HepG2 (cell line): ENCODE measurements around the gene TMEM220. TPM values are rescaled to one million over a fixed set of nuclear protein-coding genes. Genes with fewer than 3 reads are reported as not detected.

ENCODE experiments used
- ATAC-seq: fragments of 200-7000 bp; cut with Tn5 transposase; 3 replicates; pipeline ENCODE4 v1.9.1; 2020; ENCODE audit warnings: mild to moderate bottlenecking, moderate library complexity
- BruUV-seq: library from RNA; stranded (reverse); fragments of 400-500 nt; replicated peaks from 2 replicates; lab custom pipeline; 2021; lab: Mats Ljungman, UMichigan
- CTCF ChIA-PET: fragments of 300-600 bp; formaldehyde crosslinking; extraction: SDS; loops from one replicate; lab custom pipeline; 2021; ENCODE audit warnings: low total read pairs, inconsistent platforms, low intra/inter-chr PET ratio; lab: Yijun Ruan, JAX
- POLR2A ChIA-PET: fragments of 350-600 bp; sonication (Branson Sonifier 250); formaldehyde crosslinking; loops from one replicate; lab custom pipeline; 2020; ENCODE audit warnings: antibody characterized with exemption, inconsistent platforms; lab: Yijun Ruan, JAX
- DNase-seq: peaks from one replicate; pipeline ENCODE4 v3.0.0-alpha.2; 2015; ENCODE audit warnings: low spot score
- FAIRE-seq: peaks from 3 replicates; lab custom pipeline; 2011; peaks lifted over from hg19 to GRCh38; lab: Jason Lieb, UNC
- H2AFZ ChIP-seq: one replicate; pipeline ENCODE4 v1.6.1; 2011; ENCODE audit warnings: low read length, inconsistent platforms
- H3K27ac ChIP-seq: fragments of 300-600 bp; 3 replicates; pipeline ENCODE4 v1.8.0; 2011; ENCODE audit warnings: mixed run types, mild to moderate bottlenecking, mixed read lengths, low read length, inconsistent platforms; ENCODE audit not compliant: insufficient read depth; ENCODE audit errors: extremely low read length
- H3K27me3 ChIP-seq, 2 experiments: fragments of 200-600 bp in 1 of 2; 2 replicates in 1 of 2; 3 replicates in 1 of 2; pipeline versions ENCODE4 v1.6.0 to v1.8.0; 2011; ENCODE audit warnings: low read length in 2 of 2, mild to moderate bottlenecking in 2 of 2, moderate library complexity in 2 of 2, inconsistent platforms in 1 of 2; ENCODE audit not compliant: insufficient read depth in 2 of 2, control insufficient read depth in 1 of 2
- H3K36me3 ChIP-seq, 2 experiments: fragments of 200-600 bp in 1 of 2; replicated peaks in 1 of 2; 2 replicates in 1 of 2; 3 replicates in 1 of 2; pipeline versions ENCODE4 v1.5.1 to v1.8.0; 2011; ENCODE audit warnings: low read length in 2 of 2, inconsistent platforms in 1 of 2; ENCODE audit not compliant: insufficient read depth in 2 of 2, control insufficient read depth in 1 of 2
- H3K4me1 ChIP-seq: 2 replicates; pipeline ENCODE4 v1.5.1; 2012; ENCODE audit warnings: low read length, inconsistent platforms; ENCODE audit not compliant: insufficient read depth
- H3K4me2 ChIP-seq: 2 replicates; pipeline ENCODE4 v1.6.0; 2011; ENCODE audit warnings: low read depth, low read length, inconsistent platforms
- H3K4me3 ChIP-seq, 3 experiments: fragments of 200-600 bp in 1 of 3; sonication (generic), shearing (Covaris generic) in 1 of 3; replicated peaks in 1 of 3; 2 replicates each; pipeline ENCODE4 v1.5.1; 2011 to 2016; ENCODE audit warnings: low read length in 3 of 3, inconsistent platforms in 2 of 3, low read depth in 2 of 3, mild to moderate bottlenecking in 2 of 3, control low read depth in 1 of 3, mixed read lengths in 1 of 3; ENCODE audit not compliant: insufficient read depth in 1 of 3
- H3K79me2 ChIP-seq: one replicate; pipeline ENCODE4 v1.6.1; 2011; ENCODE audit warnings: low read length, inconsistent platforms; ENCODE audit not compliant: insufficient read depth
- H3K9ac ChIP-seq: 2 replicates; pipeline ENCODE4 v1.6.0; 2011; ENCODE audit warnings: mild to moderate bottlenecking, low read depth, low read length, inconsistent platforms; ENCODE audit not compliant: insufficient read depth
- H3K9me3 ChIP-seq: 2 replicates; pipeline ENCODE4 v1.5.1; 2012; ENCODE audit warnings: mild to moderate bottlenecking, low read length
- H4K20me1 ChIP-seq: 2 replicates; pipeline ENCODE4 v1.6.0; 2011; ENCODE audit warnings: inconsistent platforms, mild to moderate bottlenecking, low read length, moderate library complexity; ENCODE audit not compliant: insufficient read depth
- ASH2L ChIP-seq: fragments of 300-600, 200-600 bp; sonication (generic); IDR thresholded peaks from 2 replicates; pipeline ENCODE4 v1.7.0; 2017; ENCODE audit warnings: low read depth, mild to moderate bottlenecking, moderate library complexity, mixed read lengths, low read length; ENCODE audit not compliant: insufficient read length
- CBX2 ChIP-seq, 2 experiments: fragments of 200-600 bp in 1 of 2; sonication (generic); formaldehyde crosslinking in 1 of 2; IDR thresholded peaks; 2 replicates each; pipeline versions ENCODE4 v1.7.0 to v1.8.1; 2018 to 2022; ENCODE audit warnings: low read depth in 2 of 2, low read length in 1 of 2, mild to moderate bottlenecking in 1 of 2, missing genetic modification reagents in 1 of 2
- HOXD1 ChIP-seq: sonication (generic); formaldehyde crosslinking; IDR thresholded peaks from 2 replicates; pipeline ENCODE4 v1.5.0; 2020; ENCODE audit warnings: missing genetic modification reagents
- KDM4B ChIP-seq: sonication (generic); formaldehyde crosslinking; IDR thresholded peaks from 2 replicates; pipeline ENCODE4 v1.4.0; 2020; ENCODE audit warnings: missing genetic modification reagents
- POLR2AphosphoS5 ChIP-seq: IDR thresholded peaks from 2 replicates; pipeline ENCODE4 v1.6.1; 2012; ENCODE audit warnings: low read depth, low read length
- SIX4 ChIP-seq: sonication (generic); formaldehyde crosslinking; IDR thresholded peaks from 2 replicates; pipeline ENCODE4 v1.4.0; 2020; ENCODE audit warnings: missing genetic modification reagents
- SP140L ChIP-seq: sonication (generic); formaldehyde crosslinking; IDR thresholded peaks from 2 replicates; pipeline ENCODE4 v1.4.0; 2020; ENCODE audit warnings: missing genetic modification reagents, borderline replicate concordance
- ZKSCAN1 ChIP-seq: fragments of 150-350 bp; IDR thresholded peaks from 2 replicates; pipeline ENCODE4 v1.6.1; 2014; ENCODE audit warnings: low read length
- ZNF329 ChIP-seq: sonication (generic); formaldehyde crosslinking; IDR thresholded peaks from 2 replicates; pipeline ENCODE4 v1.9.0; 2021; ENCODE audit warnings: low read depth, mild to moderate bottlenecking, missing genetic modification reagents
- ZNF567 ChIP-seq: sonication (generic); formaldehyde crosslinking; IDR thresholded peaks from 2 replicates; pipeline ENCODE4 v1.8.1; 2023; ENCODE audit warnings: mild to moderate bottlenecking, missing genetic modification reagents, borderline replicate concordance
- ZNF713 ChIP-seq: sonication (generic); formaldehyde crosslinking; IDR thresholded peaks from 2 replicates; pipeline ENCODE4 v1.4.0; 2020; ENCODE audit warnings: mild to moderate bottlenecking, missing genetic modification reagents
- ZNF782 ChIP-seq: sonication (generic); formaldehyde crosslinking; IDR thresholded peaks from 2 replicates; pipeline ENCODE4 v1.4.0; 2020; ENCODE audit warnings: missing genetic modification reagents, mild to moderate bottlenecking, borderline replicate concordance
- WGBS: methylation state at CpG from one replicate; pipeline ENCODE4 v1.1.6; 2017; ENCODE audit warnings: low lambda C conversion rate; 5-methylcytosine and 5-hydroxymethylcytosine counted together
- in situ Hi-C: cut with HindIII; loops from 2 replicates; pipeline ENCODE4 v1.10.0; 2017; ENCODE audit warnings: low pct_unique_long_range_greater_than_20kb; ENCODE audit not compliant: extremely low pct_ligation_motif_present
- intact Hi-C: fragments of 100-400 bp; cut with micrococcal nuclease; formaldehyde crosslinking; loops from one replicate; pipeline ENCODE4 v1.10.0; 2022; ENCODE audit not compliant: unreplicated experiment
- polyA plus RNA-seq, 8 experiments: library from polyadenylated mRNA; depleted of rRNA in 3 of 8; stranded (reverse) in 7 of 8; unstranded in 1 of 8; fragments of >200 nt; fragmentation: Illumina TruSeq in 4 of 8; extraction: Trizol in 4 of 8; gene quantifications; 2 replicates each; pipeline versions ENCODE4 v1.2.1 to v1.2.3, GENCODE V29; 2011 to 2016; ENCODE audit warnings: low read depth in 4 of 8, missing spikeins in 1 of 8, mixed read lengths in 1 of 8; ENCODE audit not compliant: insufficient read depth in 1 of 8
- total RNA-seq, 5 experiments: library from RNA; depleted of rRNA; stranded (reverse); fragments of >200 nt; fragmentation: Illumina TruSeq; extraction: Trizol; gene quantifications; 2 replicates each; pipeline ENCODE4 v1.2.3, GENCODE V29; 2016; ENCODE audit warnings: low read depth in 1 of 5
- TF ChIP-seq, protein P1 (sequence below): sonication (generic); formaldehyde crosslinking; IDR thresholded peaks from 2 replicates; pipeline ENCODE4 v1.4.0; 2020; ENCODE audit warnings: mild to moderate bottlenecking, missing genetic modification reagents
- TF ChIP-seq, protein P2 (sequence below): sonication (generic); formaldehyde crosslinking; IDR thresholded peaks from 2 replicates; pipeline ENCODE4 v1.5.1; 2020; ENCODE audit warnings: mild to moderate bottlenecking, moderate library complexity, missing genetic modification reagents
- TF ChIP-seq, protein P3 (sequence below): sonication (generic); formaldehyde crosslinking; IDR thresholded peaks from 2 replicates; pipeline ENCODE4 v1.5.0; 2020; ENCODE audit warnings: missing genetic modification reagents

TMEM220 gene
- total and polyA plus RNA-seq, 2 of the 13 experiments (the other 11 are each of a cell fraction or from before 2014, with no cell fraction given) = 1.3 to 2.2 TPM

DNA sequence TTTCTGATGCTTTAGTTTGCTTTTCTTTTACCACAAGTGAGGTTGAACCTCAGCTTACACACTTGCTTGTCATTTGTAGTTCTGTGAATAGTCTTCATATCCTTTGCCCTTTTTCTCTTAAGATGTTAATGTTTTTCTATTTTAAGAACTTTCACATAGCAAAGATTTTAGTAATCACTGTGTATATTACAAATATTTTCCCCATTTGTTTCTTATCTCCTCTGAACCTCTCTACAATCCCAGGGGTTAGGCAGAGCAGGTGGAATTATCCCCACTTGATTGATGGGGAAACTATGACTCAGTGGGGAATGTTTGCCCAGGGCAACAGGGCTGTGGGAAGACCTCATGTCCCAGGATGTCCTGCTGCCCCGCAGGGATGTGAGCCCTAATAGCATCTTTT, 61.0 kb downstream of the TMEM220 start:
- H3K36me3 ChIP-seq = no peaks in the 10 kb centered on the region; a peak in 1 of 5 replicates
- ChIA-PET POLR2A (no interaction called here), CTCF (no interaction called here)
- no peaks in the 10 kb centered on the region for H4K20me1 ChIP-seq
- no peaks in the 10 kb centered on the region for H3K9me3 ChIP-seq
- no peak overlapping the region for H3K9ac ChIP-seq
- H3K79me2 ChIP-seq = no peaks in the 10 kb centered on the region
- in situ Hi-C loops = no loop called here
- TF ChIP-seq, protein P1, sequence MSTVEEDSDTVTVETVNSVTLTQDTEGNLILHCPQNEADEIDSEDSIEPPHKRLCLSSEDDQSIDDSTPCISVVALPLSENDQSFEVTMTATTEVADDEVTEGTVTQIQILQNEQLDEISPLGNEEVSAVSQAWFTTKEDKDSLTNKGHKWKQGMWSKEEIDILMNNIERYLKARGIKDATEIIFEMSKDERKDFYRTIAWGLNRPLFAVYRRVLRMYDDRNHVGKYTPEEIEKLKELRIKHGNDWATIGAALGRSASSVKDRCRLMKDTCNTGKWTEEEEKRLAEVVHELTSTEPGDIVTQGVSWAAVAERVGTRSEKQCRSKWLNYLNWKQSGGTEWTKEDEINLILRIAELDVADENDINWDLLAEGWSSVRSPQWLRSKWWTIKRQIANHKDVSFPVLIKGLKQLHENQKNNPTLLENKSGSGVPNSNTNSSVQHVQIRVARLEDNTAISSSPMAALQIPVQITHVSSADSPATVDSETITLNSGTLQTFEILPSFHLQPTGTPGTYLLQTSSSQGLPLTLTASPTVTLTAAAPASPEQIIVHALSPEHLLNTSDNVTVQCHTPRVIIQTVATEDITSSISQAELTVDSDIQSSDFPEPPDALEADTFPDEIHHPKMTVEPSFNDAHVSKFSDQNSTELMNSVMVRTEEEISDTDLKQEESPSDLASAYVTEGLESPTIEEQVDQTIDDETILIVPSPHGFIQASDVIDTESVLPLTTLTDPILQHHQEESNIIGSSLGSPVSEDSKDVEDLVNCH (CRISPR knock-in tag) = no peak
- TF ChIP-seq KDM4B (CRISPR knock-in tag) = no peak
- FAIRE-seq = no peak
- no peaks in the 10 kb centered on the region for H3K27me3 ChIP-seq
- no peak for ATAC-seq
- DNase-seq = no peak
- no peak overlapping the region for H3K4me2 ChIP-seq
- 94% methylated on average over 1 of the region's 1 CpG for WGBS
- H3K27ac ChIP-seq = no peak overlapping the region
- BruUV-seq = no TSS peak
- H2AFZ ChIP-seq = no peak overlapping the region
- intact Hi-C loops = no loop called here
- H3K4me1 ChIP-seq = no peaks in the 10 kb centered on the region
- H3K4me3 ChIP-seq = no peak overlapping the region

DNA sequence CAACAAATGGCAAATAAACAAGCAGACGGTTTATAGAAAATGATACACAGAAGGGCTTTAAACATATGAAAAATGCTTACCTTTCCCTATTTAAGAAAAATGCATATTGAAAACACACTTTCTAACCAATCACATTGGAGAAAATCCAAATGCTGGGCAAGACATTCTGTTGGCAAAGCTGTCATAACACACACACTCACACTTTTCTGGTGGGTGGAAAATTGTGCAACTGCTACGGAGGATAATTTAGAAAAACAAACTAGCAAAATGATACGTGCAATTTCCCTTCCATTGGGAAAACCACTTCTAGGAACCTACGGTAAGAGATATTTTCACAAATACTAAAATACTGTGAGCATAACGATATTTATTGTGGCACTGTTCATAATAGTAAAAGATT, 62.9 kb downstream of the TMEM220 start:
- Histone ChIP-seq H3K27ac (no peak overlapping the region), H3K79me2 (no peaks in the 10 kb centered on the region), H3K9ac (no peak overlapping the region), H3K27me3 (no peaks in the 10 kb centered on the region), H3K4me1 (no peaks in the 10 kb centered on the region), H3K9me3 (no peaks in the 10 kb centered on the region), H4K20me1 (no peaks in the 10 kb centered on the region), H3K4me3 (no peak overlapping the region), H3K4me2 (no peak overlapping the region), H2AFZ (no peak overlapping the region), H3K36me3 (no peaks in the 10 kb centered on the region; a peak in 1 of 5 replicates)
- BruUV-seq = no TSS peak
- FAIRE-seq = no peak
- intact Hi-C loops (no loop called here), in situ Hi-C loops (no loop called here)
- 84% methylated on average over 5 of the region's 5 CpGs for WGBS
- ATAC-seq = no peak
- CTCF ChIA-PET = no interaction called here
- POLR2A ChIA-PET = no interaction called here
- no peak for DNase-seq
- TF ChIP-seq SIX4 (CRISPR knock-in tag) (no peak), ZNF713 (CRISPR knock-in tag) (no peak), ZKSCAN1 (no peak), POLR2AphosphoS5 (no peak), SP140L (CRISPR knock-in tag) (no peak), ZNF782 (CRISPR knock-in tag) (no peak), ZNF567 (CRISPR knock-in tag) (no peak), ZNF329 (no peak), HOXD1 (CRISPR knock-in tag) (no peak), ASH2L (no peak), CBX2 (IDR thresholded peaks at IDR 0.05; ENCODE audit: low read depth, low read length) (no peak), CBX2 (CRISPR knock-in tag; IDR thresholded peaks at IDR 0.05; ENCODE audit: low read depth) (no peak)
- TF ChIP-seq, protein P2, sequence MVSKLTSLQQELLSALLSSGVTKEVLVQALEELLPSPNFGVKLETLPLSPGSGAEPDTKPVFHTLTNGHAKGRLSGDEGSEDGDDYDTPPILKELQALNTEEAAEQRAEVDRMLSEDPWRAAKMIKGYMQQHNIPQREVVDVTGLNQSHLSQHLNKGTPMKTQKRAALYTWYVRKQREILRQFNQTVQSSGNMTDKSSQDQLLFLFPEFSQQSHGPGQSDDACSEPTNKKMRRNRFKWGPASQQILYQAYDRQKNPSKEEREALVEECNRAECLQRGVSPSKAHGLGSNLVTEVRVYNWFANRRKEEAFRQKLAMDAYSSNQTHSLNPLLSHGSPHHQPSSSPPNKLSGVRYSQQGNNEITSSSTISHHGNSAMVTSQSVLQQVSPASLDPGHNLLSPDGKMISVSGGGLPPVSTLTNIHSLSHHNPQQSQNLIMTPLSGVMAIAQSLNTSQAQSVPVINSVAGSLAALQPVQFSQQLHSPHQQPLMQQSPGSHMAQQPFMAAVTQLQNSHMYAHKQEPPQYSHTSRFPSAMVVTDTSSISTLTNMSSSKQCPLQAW = no peak
- TF ChIP-seq, protein P3, sequence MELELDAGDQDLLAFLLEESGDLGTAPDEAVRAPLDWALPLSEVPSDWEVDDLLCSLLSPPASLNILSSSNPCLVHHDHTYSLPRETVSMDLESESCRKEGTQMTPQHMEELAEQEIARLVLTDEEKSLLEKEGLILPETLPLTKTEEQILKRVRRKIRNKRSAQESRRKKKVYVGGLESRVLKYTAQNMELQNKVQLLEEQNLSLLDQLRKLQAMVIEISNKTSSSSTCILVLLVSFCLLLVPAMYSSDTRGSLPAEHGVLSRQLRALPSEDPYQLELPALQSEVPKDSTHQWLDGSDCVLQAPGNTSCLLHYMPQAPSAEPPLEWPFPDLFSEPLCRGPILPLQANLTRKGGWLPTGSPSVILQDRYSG (CRISPR knock-in tag) = no peak
